Adrenal gland (tissue), 12 donors: ENCODE results near the gene JTB. TPM values are rescaled to one million over a fixed set of nuclear protein-coding genes. Genes with fewer than 3 reads are reported as not detected.
A peak's percentile ranks its signal among the peaks of the same experiment; 100 is the strongest.

Source experiments
- DNase-seq, 7 donors: peaks; one replicate each; pipeline ENCODE4 v3.0.0-alpha.2; 2019 to 2020
- H3K27ac ChIP-seq, 5 donors: fragments of 200-600 bp; sonication (generic) in 4 of 5; 1 replicate in 3 of 5; 2 replicates in 2 of 5; pipeline versions ENCODE4 v1.5.1 to v1.8.0; 2016 to 2020; ENCODE audit warnings: mild to moderate bottlenecking in 1 of 5
- H3K27me3 ChIP-seq: fragments of 200-600 bp; 2 replicates; pipeline ENCODE4 v1.8.0; 2021
- H3K36me3 ChIP-seq, 2 donors: fragments of 200-600 bp; replicated peaks in 1 of 2; 1 replicate in 1 of 2; 2 replicates in 1 of 2; pipeline versions ENCODE4 v1.5.1 to v1.8.0; 2018 to 2022
- H3K4me1 ChIP-seq, 2 donors: fragments of 200-600 bp; replicated peaks in 1 of 2; 1 replicate in 1 of 2; 2 replicates in 1 of 2; pipeline versions ENCODE4 v1.5.1 to v1.8.0; 2018 to 2021
- H3K4me3 ChIP-seq, 4 donors: fragments of 200-600 bp; sonication (generic) in 3 of 4; one replicate each; pipeline ENCODE4 v1.5.1; 2016 to 2018
- H3K9me3 ChIP-seq, 3 donors: fragments of 200-600 bp; sonication (generic) in 1 of 3; replicated peaks in 1 of 3; 1 replicate in 2 of 3; 2 replicates in 1 of 3; pipeline versions ENCODE4 v1.5.1 to v1.8.0; 2016 to 2021
- CTCF ChIP-seq, 6 experiments: fragments of 450-650 bp in 4 of 6; fragments of 200-600 bp in 2 of 6; sonication (generic) in 1 of 6; IDR thresholded peaks; 1 replicate in 5 of 6; 2 replicates in 1 of 6; pipeline versions ENCODE4 v1.5.1 to v1.8.0; 2016 to 2021; ENCODE audit warnings: antibody characterized with exemption in 6 of 6, mild to moderate bottlenecking in 2 of 6, moderate library complexity in 1 of 6
- POLR2A ChIP-seq, 2 donors: fragments of 450-650 bp; IDR thresholded peaks; one replicate each; pipeline ENCODE4 v1.6.1; 2017; ENCODE audit warnings: antibody characterized with exemption in 2 of 2, mild to moderate bottlenecking in 2 of 2, moderate library complexity in 1 of 2
- WGBS, 4 donors: extraction: QIAGEN DNeasy Blood & Tissue Kit in 2 of 4; methylation state at CpG; one replicate each; pipeline versions ENCODE4 v1.1.5 to v1.1.7; 2013 to 2017; 5-methylcytosine and 5-hydroxymethylcytosine counted together
- intact Hi-C, 2 donors: fragments of 100-400 bp; cut with DNase I; formaldehyde crosslinking; loops; one replicate each; pipeline versions ENCODE4 v1.14.1 to v1.15.0; 2022 to 2023
- polyA plus RNA-seq, 3 donors: library from polyadenylated mRNA; stranded (reverse); fragments of 200-250 nt in 2 of 3; fragments of 350-450 nt in 1 of 3; fragmentation: Illumina TruSeq in 1 of 3; extraction: RNeasy Lipid Tissue Mini Kit (QIAGEN cat#74804) in 1 of 3; gene quantifications; one replicate each; pipeline ENCODE4 v1.2.3, GENCODE V29; 2013 to 2014
- total RNA-seq, 9 donors: library from RNA; depleted of rRNA in 4 of 9; stranded (reverse); fragments of >200 nt in 4 of 9; fragments of 120-200 nt in 1 of 9; fragmentation: NEBNext Ultra II Directional in 1 of 9; extraction: Animal tissue kit (Norgen Biotek cat#: 25700) in 1 of 9; gene quantifications; one replicate each; pipeline versions ENCODE4 v1.1.0 to v1.2.4, GENCODE V29; 2013 to 2023
- donor health status: healthy with polysubstance abuse.
- donor health status: Bipolar disorder and iron deficiency.
- donor health status: DM: yes; HTN: yes; CAD: no.
- donor health status: DM: no; HTN: no; CAD: no.
- donor health status: DM: no; HTN: no; CAD: no.
- donor health status: DM: yes; HTN: yes; CAD: no.

JTB gene
- total and polyA plus RNA-seq, 12 donors = 68.3 to 327 (median 140) TPM

DNA sequence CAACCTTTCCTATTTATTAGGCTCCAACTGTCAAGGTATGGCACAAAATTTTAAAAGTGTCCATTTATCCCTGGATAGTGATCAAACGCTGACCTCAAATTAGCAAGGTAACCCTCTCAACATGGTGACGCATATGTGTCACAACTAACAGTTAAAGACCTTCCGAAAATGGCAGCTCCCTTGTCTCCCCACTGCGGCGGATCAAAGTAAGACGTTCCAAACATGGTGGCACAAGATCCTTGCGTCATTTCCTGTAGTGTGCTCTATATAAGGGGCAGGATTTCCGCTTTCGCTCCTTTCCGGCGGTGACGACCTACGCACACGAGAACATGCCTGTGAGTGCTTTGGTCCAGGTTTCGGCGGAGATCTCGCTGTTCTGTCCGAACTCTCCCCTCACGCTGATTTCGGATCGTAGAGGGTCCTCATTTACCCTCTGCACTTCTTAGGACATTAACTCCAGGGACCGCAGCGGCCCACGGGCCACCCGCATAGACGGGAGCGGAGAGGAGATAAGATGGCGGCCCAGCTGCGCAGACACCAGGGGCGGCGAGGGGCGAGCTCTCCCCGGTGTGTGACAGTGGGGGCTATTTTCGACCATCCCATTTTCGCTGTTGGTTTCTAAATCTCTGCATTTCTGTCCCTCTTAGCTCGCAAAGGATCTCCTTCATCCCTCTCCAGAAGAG, 13.1 kb upstream of the JTB start, which contains the start of gene RPS27:
Gene RPS27, plus strand, starts transcription at position 295 of the 683 bp plus-strand sequence. Its CDS starts 35 bp downstream, at position 330.
- peak within 1 kb of the TSS; percentile 25 to 87 (median 70) for H3K4me3 ChIP-seq
- peak within 1 kb of the TSS in 4 of 5 donors; percentile 84 to 98 (median 92) for H3K27ac ChIP-seq
- H3K4me1 ChIP-seq = peaks cover 11 to 39% of the 10 kb centered on the region in 2 donors
- WGBS, 4 donors = 0 to 1% (median 0%) methylated on average over 32 to 36 of the region's 36 CpGs
- H3K27me3 ChIP-seq = no peaks in the 10 kb centered on the region
- intact Hi-C loops = no loop called here
- peak in 1 of 6 experiments; percentile 20 for TF ChIP-seq CTCF (IDR thresholded peaks at IDR 0.05)
- peak; percentile 95 to 97 for TF ChIP-seq POLR2A (IDR thresholded peaks at IDR 0.05)
- DNase-seq = peak; percentile 92 to 98 (median 95)
- H3K36me3 ChIP-seq = peaks cover 0 to 40% of the 10 kb centered on the region in 2 donors
- no peaks in the 10 kb centered on the region for H3K9me3 ChIP-seq

DNA sequence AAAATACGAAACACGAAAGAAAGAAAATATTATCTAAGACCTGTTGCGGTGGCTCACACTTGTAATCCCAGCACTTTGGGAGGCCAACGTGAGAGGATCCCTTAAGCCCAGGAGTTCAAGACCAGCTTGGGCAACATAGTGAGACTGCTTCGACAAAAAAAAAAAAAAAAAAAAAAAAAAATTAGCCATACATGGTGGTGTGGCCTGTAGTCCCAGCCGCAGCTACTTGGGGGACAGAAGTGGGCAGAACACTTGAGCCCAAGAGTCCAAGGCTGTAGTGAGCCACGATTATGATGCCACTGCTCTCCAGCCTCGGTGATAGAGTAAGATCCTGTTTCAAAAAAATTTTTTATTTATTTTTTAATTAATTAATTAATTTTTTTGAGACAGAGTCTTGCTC, 10.1 kb upstream of the JTB start:
- TF ChIP-seq CTCF (IDR thresholded peaks at IDR 0.05) = no peak
- no peak for TF ChIP-seq POLR2A (IDR thresholded peaks at IDR 0.05)
- no peaks in the 10 kb centered on the region for H3K27me3 ChIP-seq
- H3K4me3 ChIP-seq = no peak overlapping the region
- intact Hi-C loops = loop anchor here (5.0 to 10.0 kb wide), 2 partner anchors 190 to 303 kb away; no protein-coding TSS in a partner anchor
- 83 to 89% (median 87%) methylated on average over 8 of the region's 8 CpGs for WGBS, 4 donors
- no peaks in the 10 kb centered on the region for H3K9me3 ChIP-seq
- peaks cover 25 to 43% of the 10 kb centered on the region in 2 donors for H3K4me1 ChIP-seq
- DNase-seq = no peak
- peaks cover 0 to 18% of the 10 kb centered on the region in 2 donors for H3K36me3 ChIP-seq
- H3K27ac ChIP-seq = peak overlapping the region in 1 of 5 donors; percentile 89

DNA sequence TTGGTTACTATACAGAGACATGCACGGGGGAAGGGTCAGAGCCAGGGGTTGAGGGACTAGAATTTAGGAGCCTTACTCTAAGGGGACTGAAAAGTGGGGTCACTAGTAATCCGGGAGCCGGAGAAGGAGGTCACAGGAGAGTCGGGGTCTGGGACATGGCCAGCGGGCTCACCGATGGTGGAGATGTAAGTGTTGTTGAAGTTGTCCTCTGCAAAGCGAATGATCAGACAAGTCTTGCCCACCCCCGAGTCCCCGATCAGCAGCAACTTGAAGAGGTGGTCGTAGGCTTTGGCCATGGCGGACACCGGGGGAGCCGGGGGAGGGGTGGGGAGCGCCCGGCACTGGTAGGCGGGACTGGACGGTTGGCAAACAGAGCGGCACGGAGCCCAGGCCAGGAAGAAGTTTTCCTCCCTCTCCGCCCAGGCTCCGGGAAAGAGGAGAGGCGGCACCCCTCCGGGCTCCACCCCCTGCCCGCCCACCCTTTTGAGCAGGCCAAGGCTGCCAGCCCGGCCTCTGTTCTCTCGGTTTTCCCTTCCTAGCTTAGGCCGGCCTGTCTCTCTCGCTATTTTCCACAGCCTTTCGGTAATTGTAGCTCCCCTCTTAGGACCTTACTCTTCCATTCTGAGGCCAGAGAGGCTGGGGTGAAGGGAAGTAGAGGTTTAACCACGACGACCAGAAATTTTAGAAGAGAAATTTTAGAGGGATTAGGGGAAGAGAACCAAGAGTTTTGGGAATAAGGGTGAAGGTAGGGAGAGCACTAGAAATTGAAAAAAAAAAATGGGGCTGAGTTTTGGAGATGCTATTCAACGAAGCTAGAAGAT, 8.7 kb upstream of the JTB start, which contains the start of gene RAB13:
Gene RAB13, minus strand, starts transcription at position 399 of the 821 bp plus-strand sequence. Its CDS starts 103 bp downstream, at position 296.
- 0 to 6% (median 1%) methylated on average over 13 to 31 of the region's 32 CpGs for WGBS, 4 donors
- Histone ChIP-seq H3K27me3 (no peaks in the 10 kb centered on the region), H3K36me3 (peaks cover 0 to 11% of the 10 kb centered on the region in 2 donors), H3K9me3 (no peaks in the 10 kb centered on the region), H3K4me3 (peak within 1 kb of the TSS in 3 of 4 donors; percentile 53 to 84 (median 70)), H3K27ac (peak within 1 kb of the TSS; percentile 67 to 90 (median 88)), H3K4me1 (peaks cover 15 to 29% of the 10 kb centered on the region in 2 donors)
- peak; percentile 87 to 92 (median 89) for DNase-seq
- intact Hi-C loops = loop anchor here (5.0 to 10.0 kb wide), 2 partner anchors 189 to 301 kb away; no protein-coding TSS in a partner anchor
- TF ChIP-seq CTCF (IDR thresholded peaks at IDR 0.05) (no peak), POLR2A (IDR thresholded peaks at IDR 0.05) (peak in 1 of 2 donors; percentile 60)
